A673 (cell line): Measurements from ENCODE around the gene HYDIN. TPM values are rescaled to one million over a fixed set of nuclear protein-coding genes. Genes with fewer than 3 reads are reported as not detected.

Source experiments
- BruUV-seq: library from RNA; stranded (reverse); fragments of 400-500 nt; replicated peaks from 2 replicates; lab custom pipeline; 2021; lab: Mats Ljungman, UMichigan
- CTCF ChIA-PET: fragments of 300-600 bp; sonication (Branson Sonifier 250); formaldehyde crosslinking; loops from one replicate; lab custom pipeline; 2022; ENCODE audit warnings: antibody characterized with exemption; lab: Charles Lee
- POLR2A ChIA-PET: fragments of 300-600 bp; sonication (Branson Sonifier 250); formaldehyde crosslinking; loops from one replicate; lab custom pipeline; 2022; ENCODE audit warnings: antibody characterized with exemption; ENCODE audit not compliant: low non-redundant PET; lab: Charles Lee
- DNase-seq: peaks from one replicate; pipeline ENCODE4 v3.0.0-alpha.2; 2015; ENCODE audit warnings: low spot score
- H3K27ac ChIP-seq: fragments of 200-600 bp; sonication (generic); 2 replicates; pipeline ENCODE4 v1.5.1; 2016; ENCODE audit warnings: mixed run types, low read depth, mild to moderate bottlenecking, mixed read lengths, antibody characterized with exemption, low read length; ENCODE audit not compliant: poor library complexity, severe bottlenecking
- H3K27me3 ChIP-seq: fragments of 200-600 bp; sonication (generic); replicated peaks from 2 replicates; pipeline ENCODE4 v1.6.1; 2017; ENCODE audit warnings: mixed run types, low read depth, mild to moderate bottlenecking, mixed read lengths, antibody characterized with exemption, low read length; ENCODE audit not compliant: insufficient read depth, poor library complexity
- H3K36me3 ChIP-seq: fragments of 200-600 bp; sonication (generic); 2 replicates; pipeline ENCODE4 v1.6.1; 2016; ENCODE audit warnings: mixed run types, mild to moderate bottlenecking, mixed read lengths, antibody characterized with exemption, low read length; ENCODE audit not compliant: insufficient read depth, poor library complexity, severe bottlenecking
- H3K4me1 ChIP-seq: fragments of 200-600 bp; sonication (generic); 2 replicates; pipeline ENCODE4 v1.6.1; 2017; ENCODE audit warnings: mixed run types, mild to moderate bottlenecking, mixed read lengths, antibody characterized with exemption, low read length; ENCODE audit not compliant: insufficient read depth, poor library complexity, severe bottlenecking
- H3K4me3 ChIP-seq: fragments of 200-600 bp; sonication (generic); 2 replicates; pipeline ENCODE4 v1.5.1; 2016; ENCODE audit warnings: low read depth, mixed run types, mild to moderate bottlenecking, mixed read lengths, low read length; ENCODE audit not compliant: poor library complexity, severe bottlenecking
- H3K9me3 ChIP-seq: fragments of 200-600 bp; sonication (generic); 2 replicates; pipeline ENCODE4 v1.6.1; 2016; ENCODE audit warnings: mixed run types, low read depth, mild to moderate bottlenecking, mixed read lengths, antibody characterized with exemption, low read length; ENCODE audit not compliant: poor library complexity, severe bottlenecking
- CTCF ChIP-seq: fragments of 300-800, 200-600 bp; sonication (generic); conservative IDR thresholded peaks from 2 replicates; pipeline ENCODE4 v1.5.1; 2017; ENCODE audit warnings: low read depth, mild to moderate bottlenecking, antibody characterized with exemption, low read length, moderate library complexity, mixed read lengths
- EZH2 ChIP-seq: fragments of 200-600 bp; sonication (generic); IDR thresholded peaks from 2 replicates; pipeline ENCODE4 v1.6.1; 2017; ENCODE audit warnings: borderline replicate concordance, low read depth, mild to moderate bottlenecking, mixed read lengths, antibody characterized with exemption, low read length; ENCODE audit not compliant: poor library complexity, severe bottlenecking
- intact Hi-C: fragments of 100-400 bp; cut with micrococcal nuclease; formaldehyde crosslinking; loops from one replicate; pipeline ENCODE4 v1.10.0; 2022; ENCODE audit not compliant: unreplicated experiment
- total RNA-seq: library from RNA; stranded (reverse); gene quantifications from 2 replicates; pipeline ENCODE4 v1.2.3, GENCODE V29; 2021

HYDIN gene
- total RNA-seq, 1 experiment from 2014 or later: not detected

- Histone ChIP-seq H3K27ac (no peak overlapping the region), H3K36me3 (peaks cover 8% of the 10 kb centered on the region), H3K27me3 (no peaks in the 10 kb centered on the region), H3K4me3 (no peak overlapping the region), H3K4me1 (no peaks in the 10 kb centered on the region), H3K9me3 (no peaks in the 10 kb centered on the region)
- POLR2A ChIA-PET: no interaction called here
- TF ChIP-seq EZH2 (no peak), CTCF (no peak)
- no peak for DNase-seq
- CTCF ChIA-PET: interaction anchor here (0.5 to 1.1 kb wide), 4 partner anchors 83 to 134 kb away, joined by 3 to 4 read pairs (median 4); no protein-coding TSS in a partner anchor
- BruUV-seq: no TSS peak
- intact Hi-C loops: loop anchor here (2.0 kb wide), 1 partner anchor 89 kb away; no protein-coding TSS in a partner anchor
Measured at GRCh38 chr16:70769761-70770160, 460.8 kb downstream of the HYDIN start.

GRCh38 chr16:70769131-70769530 lies 461.4 kb downstream of the HYDIN start:
- POLR2A ChIA-PET: no interaction called here
- Histone ChIP-seq H3K4me3 (no peak overlapping the region), H3K27ac (no peak overlapping the region), H3K27me3 (no peaks in the 10 kb centered on the region), H3K9me3 (no peaks in the 10 kb centered on the region), H3K36me3 (peaks cover 8% of the 10 kb centered on the region), H3K4me1 (no peaks in the 10 kb centered on the region)
- TF ChIP-seq CTCF: no peak
- no peak for TF ChIP-seq EZH2
- no TSS peak for BruUV-seq
- intact Hi-C loops: no loop called here
- DNase-seq: no peak
- CTCF ChIA-PET: interaction anchor here (0.5 kb wide), 1 partner anchor 117 kb away, joined by 4 read pairs; no protein-coding TSS in a partner anchor

GRCh38 chr16:70768203-70768580 lies 462.3 kb downstream of the HYDIN start:
- Histone ChIP-seq H3K27ac (no peak overlapping the region), H3K9me3 (no peaks in the 10 kb centered on the region), H3K36me3 (peaks cover 8% of the 10 kb centered on the region), H3K27me3 (no peaks in the 10 kb centered on the region), H3K4me3 (no peak overlapping the region), H3K4me1 (no peaks in the 10 kb centered on the region)
- intact Hi-C loops: no loop called here
- TF ChIP-seq EZH2: no peak
- TF ChIP-seq CTCF: no peak
- no peak for DNase-seq
- BruUV-seq: no TSS peak
- ChIA-PET POLR2A (no interaction called here), CTCF (no interaction called here)
